OCI-M2 (cell line): ENCODE measurements around the gene CELA2A.
"Not testable (repeated sequence)": the region's sequence is repeated elsewhere in the genome, so short reads cannot be mapped to it uniquely, and the experiment has no call there.

Source experiments
- DNase-seq: peaks from one replicate; lab custom pipeline; 2025; ENCODE audit not compliant: unreplicated experiment; lab: John Stamatoyannopoulos, UW

The CELA2A gene

DNA sequence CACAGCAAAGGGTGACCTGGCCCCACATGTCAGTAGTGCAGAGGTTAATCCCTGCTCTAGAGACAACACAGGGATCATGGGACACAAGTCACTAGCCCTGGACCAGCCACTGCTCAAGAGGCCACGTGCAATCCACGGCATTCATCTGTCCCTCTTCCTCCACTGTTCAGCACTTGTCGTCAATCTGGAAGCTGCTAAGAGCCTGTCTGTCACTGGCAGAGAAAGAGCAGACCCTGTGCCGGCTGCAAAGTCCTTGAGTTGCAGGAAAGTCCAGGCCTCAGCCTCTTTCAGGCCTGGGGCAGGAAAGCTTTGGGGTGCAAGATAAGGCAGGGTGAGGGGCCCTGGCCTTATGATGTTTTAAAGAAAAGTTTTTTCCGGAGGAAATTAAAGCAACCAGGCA lies 36.1 kb downstream of the CELA2A start:
- no peak for DNase-seq

DNA sequence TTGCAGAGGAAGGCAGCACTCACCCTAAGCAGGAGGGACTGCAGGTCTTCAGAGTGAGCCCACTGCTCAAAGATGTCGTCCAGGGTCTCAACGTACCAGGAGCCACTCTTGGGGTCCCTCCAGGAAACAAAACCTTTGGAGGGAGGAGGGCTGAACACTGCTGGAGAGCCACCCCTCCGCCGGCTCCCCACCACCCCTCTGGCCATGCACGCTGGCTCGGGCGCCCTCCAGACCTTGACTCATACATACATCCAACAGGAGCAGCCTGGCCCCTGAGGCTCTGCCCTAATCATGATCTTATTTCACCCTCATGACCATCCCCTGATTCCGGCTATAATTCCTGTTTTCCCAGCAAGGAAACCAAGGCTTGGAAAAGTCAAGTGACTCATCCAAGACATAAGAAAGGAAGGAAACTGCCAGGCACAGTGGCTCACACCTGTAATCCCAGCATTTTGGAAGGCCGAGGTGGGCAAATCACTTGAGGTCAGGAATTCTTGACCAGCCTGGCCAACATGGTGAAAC lies 37.4 kb downstream of the CELA2A start:
- DNase-seq: no peak

GRCh38 chr1:15500184-15501178 lies 43.9 kb downstream of the CELA2A start:
- DNase-seq: no peak

DNA sequence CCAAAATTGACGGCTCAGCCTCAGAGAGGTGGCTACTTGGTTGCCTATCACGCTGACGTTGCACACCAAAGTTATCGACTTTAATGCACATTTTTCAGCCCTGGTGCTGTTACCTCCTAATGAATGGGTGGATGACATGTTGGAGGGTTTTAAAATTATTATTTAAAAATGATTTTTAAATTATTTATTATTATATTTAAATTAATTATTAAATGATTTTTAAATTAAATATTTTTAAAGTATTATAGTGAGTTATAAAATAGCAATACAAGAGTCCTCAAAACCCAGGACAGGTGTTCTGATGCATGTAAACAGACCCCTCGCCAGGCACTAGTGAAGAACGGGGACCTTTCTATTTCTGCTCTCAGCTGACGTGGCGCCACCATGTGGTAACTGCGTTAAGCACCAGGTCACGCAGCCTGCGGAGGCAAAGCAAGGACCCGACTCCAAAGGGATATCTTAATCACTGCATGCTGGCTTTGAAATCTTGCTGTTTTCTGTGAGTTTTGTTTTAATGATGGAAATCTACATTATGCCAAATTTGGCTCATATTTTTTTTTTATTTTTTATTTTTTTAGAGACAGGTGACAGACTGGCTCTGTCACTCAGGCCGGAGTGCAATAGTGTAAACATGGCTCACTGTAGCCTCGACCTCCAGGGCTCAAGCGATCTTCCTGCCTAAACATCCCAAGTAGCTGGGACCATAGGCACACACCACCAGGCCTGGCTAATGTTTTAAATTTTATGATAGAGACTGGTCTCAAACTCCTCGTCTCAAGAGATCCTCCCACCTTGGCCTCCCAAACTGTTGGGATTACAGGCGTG lies 44.9 kb downstream of the CELA2A start:
- no peak for DNase-seq

- no peak for DNase-seq
Measured at GRCh38 chr1:15504436-15504835, 47.9 kb downstream of the CELA2A start.

DNA sequence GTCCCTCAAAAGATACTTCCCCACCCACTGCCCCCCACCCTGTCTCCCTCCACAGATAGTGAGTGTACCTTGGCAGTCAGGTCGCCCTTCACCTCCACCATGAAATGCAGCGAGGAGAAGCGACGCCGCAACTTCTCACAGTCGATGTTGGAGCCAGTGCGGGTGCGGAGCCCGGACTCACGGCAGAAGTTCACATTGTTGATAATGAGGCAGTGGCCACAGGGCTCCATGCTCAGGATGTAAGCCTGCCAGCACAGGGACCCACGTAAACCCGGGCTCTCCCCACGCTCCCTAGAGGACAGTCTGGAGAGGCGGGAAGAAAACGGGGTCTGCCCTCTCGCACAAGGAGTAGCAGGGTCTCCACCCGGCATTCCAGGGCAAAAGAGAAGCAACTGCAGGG lies 50.3 kb downstream of the CELA2A start:
- no peak for DNase-seq

- DNase-seq: no peak
Measured at GRCh38 chr1:15507278-15507677, 50.7 kb downstream of the CELA2A start.

DNA sequence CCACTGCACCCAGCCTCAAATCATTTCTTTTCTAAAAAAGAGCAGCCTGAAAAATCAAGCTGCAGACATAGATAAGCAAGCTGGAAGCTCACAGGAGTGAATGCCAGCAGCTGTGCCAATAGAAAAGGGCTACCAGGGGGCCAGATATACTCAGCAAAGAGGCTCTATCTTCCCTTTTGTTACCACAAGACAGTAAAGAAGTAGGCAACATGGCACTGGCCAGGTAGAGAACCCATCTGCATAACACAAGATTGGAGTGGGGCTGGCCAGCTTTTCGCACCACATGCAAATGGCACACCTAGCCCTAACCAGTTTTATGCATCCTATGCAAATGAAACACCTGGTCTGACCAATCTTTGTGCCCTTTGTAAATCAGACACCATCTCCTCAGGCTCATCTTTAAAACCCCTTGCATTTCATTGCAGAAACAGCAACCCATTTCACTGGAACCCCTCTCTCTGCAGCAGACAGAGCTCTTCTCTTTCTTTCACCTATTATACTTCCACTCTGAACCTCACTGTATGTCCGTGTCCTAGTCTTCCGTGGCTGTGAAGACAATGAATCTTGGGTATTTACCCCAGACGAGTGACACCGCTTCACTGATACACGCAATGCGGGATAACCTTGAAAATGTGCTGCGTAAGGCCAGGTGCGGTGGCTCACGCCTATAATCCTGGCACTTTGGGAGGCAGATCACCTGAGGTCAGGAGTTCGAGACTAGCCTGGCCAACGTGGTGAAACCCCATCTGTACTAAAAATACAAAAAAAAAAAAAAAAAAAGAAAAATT lies 52.4 kb downstream of the CELA2A start:
- no peak for DNase-seq

DNA sequence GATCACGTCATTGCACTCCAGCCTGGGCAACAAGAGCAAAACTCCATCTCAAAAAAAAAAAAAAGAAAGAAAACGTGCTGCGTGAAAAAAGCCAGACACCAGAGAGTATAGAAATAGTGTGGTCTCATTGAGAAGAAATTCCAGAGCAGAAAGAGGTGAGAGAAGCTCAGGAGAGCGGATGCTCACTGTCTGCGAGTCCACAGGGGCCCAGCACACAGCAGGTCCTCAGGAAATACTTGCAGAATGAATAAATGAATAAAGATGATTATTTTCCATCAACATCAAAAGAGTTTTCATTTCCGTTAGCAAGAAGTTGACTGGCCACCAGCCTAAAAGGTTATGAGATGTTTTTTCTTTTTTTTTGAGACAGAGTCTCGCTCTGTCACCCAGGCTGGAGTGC lies 53.1 kb downstream of the CELA2A start:
- no peak for DNase-seq

DNA sequence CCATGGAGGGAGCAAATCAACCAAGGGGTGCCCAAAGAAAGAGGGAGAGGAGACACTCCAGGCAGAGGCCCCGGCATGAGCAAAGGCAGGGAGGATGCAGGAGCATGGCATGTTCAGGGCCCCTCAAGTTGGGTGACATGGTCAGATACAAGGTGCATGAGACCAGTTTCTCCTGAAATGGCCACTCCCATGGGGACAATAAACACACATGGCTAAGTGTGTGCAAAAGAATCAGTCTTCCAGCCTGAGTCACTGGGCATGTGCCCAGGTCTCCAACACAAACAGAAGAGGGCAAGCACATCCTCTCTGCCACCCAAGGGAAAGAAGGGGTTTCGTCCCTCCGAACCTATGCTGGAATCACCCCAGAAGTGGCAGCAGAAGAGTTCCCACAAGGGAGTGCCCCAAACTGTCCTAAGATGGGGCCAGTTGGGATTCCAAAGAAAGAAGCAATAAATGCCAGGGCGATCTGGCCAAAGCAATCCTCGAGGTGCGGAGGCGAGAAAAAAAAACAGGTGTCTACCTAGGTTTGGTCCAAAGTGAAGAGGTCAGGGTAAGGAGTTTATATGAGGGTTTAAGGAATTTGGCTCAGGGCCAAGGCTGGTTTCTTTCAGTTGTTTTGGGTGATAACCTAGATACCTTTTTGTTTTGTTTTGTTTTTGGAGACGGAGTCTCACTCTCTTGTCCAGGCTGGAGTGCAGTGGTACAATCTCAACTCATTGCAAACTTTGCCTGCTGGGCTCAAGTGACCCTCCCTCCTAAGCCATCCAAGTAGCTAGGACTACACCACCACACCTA lies 54.3 kb downstream of the CELA2A start:
- DNase-seq: no peak

GRCh38 chr1:15513192-15513591 lies 56.7 kb downstream of the CELA2A start:
- no peak for DNase-seq

DNA sequence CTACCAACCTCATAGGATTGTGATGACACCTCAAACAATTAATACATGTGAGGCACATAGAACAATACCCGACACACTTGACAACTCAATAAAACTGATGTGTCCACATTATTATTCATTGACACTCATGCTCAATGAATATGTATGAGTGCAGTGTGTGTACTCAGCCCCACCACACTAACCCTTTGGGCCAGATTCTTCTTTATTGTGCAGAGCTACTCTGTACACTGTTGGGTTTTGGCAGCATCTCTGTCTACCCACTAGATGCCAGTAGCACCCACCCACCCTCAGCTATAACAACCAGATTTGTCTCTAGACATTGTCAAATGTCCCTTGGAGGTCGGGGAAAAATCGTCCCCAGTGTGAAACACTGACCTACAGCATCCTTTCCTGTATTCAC lies 57.4 kb downstream of the CELA2A start:
- no peak for DNase-seq

DNA sequence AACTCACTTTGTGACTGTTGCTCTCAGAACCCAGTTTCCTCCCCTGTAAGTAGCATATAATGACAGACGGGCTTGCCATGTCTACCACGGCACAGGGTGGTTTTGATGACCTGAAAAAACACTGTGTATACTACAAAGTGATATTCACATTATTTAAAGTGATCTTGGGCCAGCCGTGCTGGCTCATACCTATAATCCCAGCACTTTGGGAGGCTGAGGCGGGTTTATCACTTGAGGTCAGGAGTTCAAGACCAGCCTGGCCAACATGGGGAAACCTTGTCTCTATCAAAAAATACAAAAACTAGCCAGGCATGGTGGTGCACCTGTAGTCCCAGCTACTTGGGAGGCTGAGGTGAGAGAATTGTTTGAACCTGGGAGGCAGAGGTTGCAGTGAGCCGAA lies 58.0 kb downstream of the CELA2A start:
- DNase-seq: not testable (repeated sequence)

DNA sequence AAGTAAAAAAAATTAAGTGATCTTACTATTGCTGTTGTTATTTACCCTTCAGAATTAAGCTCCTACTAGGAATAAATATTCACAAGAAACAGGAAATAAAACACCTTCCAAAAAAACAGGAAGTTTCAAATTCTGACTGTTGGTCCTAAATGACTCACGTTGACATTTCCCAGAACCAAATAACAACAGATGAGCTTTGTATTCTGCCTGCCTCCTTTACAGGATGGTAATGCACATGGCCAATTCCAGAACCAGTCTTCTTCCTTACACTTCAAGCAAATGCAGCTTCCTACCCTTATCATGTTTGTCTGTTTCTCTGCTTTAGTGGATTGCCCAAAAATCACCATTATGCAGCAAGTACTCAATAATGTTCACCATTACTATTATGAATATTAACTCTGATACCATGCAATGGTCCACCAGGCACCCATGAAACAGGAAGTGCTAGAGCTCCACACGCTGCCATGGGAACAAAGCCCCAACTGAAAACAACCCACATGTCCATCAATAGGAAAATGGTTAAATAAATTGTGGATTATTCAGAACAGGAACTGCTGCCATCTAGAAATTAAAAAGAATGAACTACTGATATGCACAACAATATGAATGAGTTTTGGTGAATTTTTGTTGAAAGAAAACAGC lies 58.6 kb downstream of the CELA2A start:
- DNase-seq: no peak

- no peak for DNase-seq
Measured at GRCh38 chr1:15519625-15520024, 63.1 kb downstream of the CELA2A start.

DNA sequence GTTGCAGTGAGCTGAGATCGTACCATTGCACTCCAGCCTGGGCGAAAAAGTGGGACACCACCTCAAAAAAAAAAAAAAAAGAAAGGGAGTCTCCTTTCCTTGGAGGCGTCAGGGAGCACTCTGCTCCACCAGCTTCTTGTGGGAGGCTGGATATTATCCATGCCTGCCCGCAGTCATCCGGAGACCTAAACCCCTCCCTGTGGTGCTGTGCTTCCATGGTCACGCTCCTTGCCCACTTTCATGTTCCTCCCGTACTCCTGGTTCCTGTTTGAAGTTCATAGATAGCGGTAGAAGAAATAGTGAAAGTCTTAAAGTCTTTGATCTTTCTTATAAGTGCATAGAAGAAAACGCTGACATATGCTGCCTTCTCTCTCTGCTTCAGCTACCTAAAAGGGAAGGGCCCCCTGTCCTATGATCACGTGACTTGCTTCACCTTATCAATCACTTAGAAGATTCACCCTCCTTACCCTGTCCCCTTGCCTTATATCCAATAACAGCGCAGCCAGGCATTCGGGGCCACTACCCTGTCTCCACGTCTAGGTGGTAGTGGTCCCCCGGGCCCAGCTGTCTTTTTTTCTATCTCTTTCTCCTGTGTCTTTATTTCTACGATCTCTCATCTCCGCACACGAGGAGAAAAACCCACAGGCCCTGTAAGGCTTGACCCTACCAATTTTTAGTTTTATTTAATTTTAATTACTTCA lies 64.8 kb downstream of the CELA2A start:
- DNase-seq: not testable (repeated sequence)
